CD4-positive, alpha-beta memory T cell (primary cell): ENCODE results near the gene TWF2. TPM values are rescaled to one million over a fixed set of nuclear protein-coding genes. Genes with fewer than 3 reads are reported as not detected.
"Not testable (repeated sequence)": the region's sequence is repeated elsewhere in the genome, so short reads cannot be mapped to it uniquely, and the experiment has no call there.

Experiments used
- CTCF ChIA-PET: fragments of 350-600 bp; sonication (Branson Sonifier 250); formaldehyde crosslinking; loops from one replicate; lab custom pipeline; 2021; ENCODE audit warnings: inconsistent platforms; ENCODE audit not compliant: partially characterized antibody; lab: Charles Lee
- POLR2A ChIA-PET: fragments of 350-600 bp; sonication (Branson Sonifier 250); formaldehyde crosslinking; loops from one replicate; lab custom pipeline; 2021; ENCODE audit not compliant: partially characterized antibody; lab: Charles Lee
- DNase-seq, 5 donors: peaks; one replicate each; pipeline versions ENCODE4 v3.0.0 to v3.0.0-alpha.2; 2020 to 2022; ENCODE audit warnings: mixed read lengths in 1 of 5
- H3K27ac ChIP-seq: one replicate; pipeline ENCODE4 v1.7.0; 2013; ENCODE audit warnings: low read depth, low read length
- H3K27me3 ChIP-seq: 2 replicates; pipeline ENCODE4 v1.7.0; 2013; ENCODE audit warnings: mild to moderate bottlenecking, low read length, moderate library complexity; ENCODE audit not compliant: insufficient read depth
- H3K36me3 ChIP-seq: 2 replicates; pipeline ENCODE4 v1.7.0; 2013; ENCODE audit warnings: mild to moderate bottlenecking, low read length, moderate library complexity; ENCODE audit not compliant: insufficient read depth
- H3K4me1 ChIP-seq: 2 replicates; pipeline ENCODE4 v1.7.0; 2013; ENCODE audit warnings: mild to moderate bottlenecking, low read length, moderate library complexity; ENCODE audit not compliant: insufficient read depth
- H3K4me3 ChIP-seq, 2 donors: one replicate each; pipeline ENCODE4 v1.7.0; 2013; ENCODE audit warnings: low read length in 2 of 2, mild to moderate bottlenecking in 1 of 2
- H3K9me3 ChIP-seq, 2 donors: one replicate each; pipeline ENCODE4 v1.7.0; 2013; ENCODE audit warnings: low read length in 2 of 2, control low read depth in 1 of 2; ENCODE audit not compliant: control insufficient read depth in 1 of 2
- H3K27ac Mint-ChIP-seq, 7 donors: one replicate each; pipeline ENCODE4 v1.8.0; 2020 to 2021; ENCODE audit warnings: mixed read lengths in 7 of 7, mild to moderate bottlenecking in 6 of 7, inconsistent platforms in 3 of 7, moderate library complexity in 3 of 7
- H3K27me3 Mint-ChIP-seq, 2 donors: one replicate each; pipeline ENCODE4 v1.8.0; 2020 to 2021; ENCODE audit warnings: mixed read lengths in 2 of 2
- H3K36me3 Mint-ChIP-seq, 2 donors: one replicate each; pipeline ENCODE4 v1.8.0; 2020 to 2021; ENCODE audit warnings: mixed read lengths in 2 of 2, inconsistent platforms in 1 of 2, mild to moderate bottlenecking in 1 of 2
- H3K4me1 Mint-ChIP-seq, 4 donors: one replicate each; pipeline ENCODE4 v1.8.0; 2020 to 2021; ENCODE audit warnings: mixed read lengths in 4 of 4, mild to moderate bottlenecking in 1 of 4
- H3K4me3 Mint-ChIP-seq, 8 donors: one replicate each; pipeline ENCODE4 v1.8.0; 2020 to 2021; ENCODE audit warnings: mixed read lengths in 8 of 8, mild to moderate bottlenecking in 7 of 8, moderate library complexity in 6 of 8, inconsistent platforms in 3 of 8
- H3K9me3 Mint-ChIP-seq, 8 donors: one replicate each; pipeline ENCODE4 v1.8.0; 2020 to 2021; ENCODE audit warnings: mixed read lengths in 8 of 8, mild to moderate bottlenecking in 5 of 8, inconsistent platforms in 3 of 8, moderate library complexity in 1 of 8
- intact Hi-C: fragments of 100-400 bp; cut with micrococcal nuclease; formaldehyde crosslinking; loops from one replicate; pipeline ENCODE4 v1.15.1; 2023
- polyA plus RNA-seq, 2 donors: library from polyadenylated mRNA; unstranded; fragments of 300-500 nt; fragmentation: Illumina TruSeq; gene quantifications; one replicate each; pipeline ENCODE4 v1.2.3, GENCODE V29; 2021
- total RNA-seq, 2 experiments: library from RNA; stranded (reverse); gene quantifications; one replicate each; pipeline ENCODE4 v1.2.3, GENCODE V29; 2021

TWF2 gene
- 10 to 100 TPM; 69.3 to 76.1 TPM for total RNA-seq
- polyA plus RNA-seq, result 100 to 1,000 TPM; 122 to 124 TPM

GRCh38 chr3:52238761-52239701 lies at the start of gene TWF2:
TSS of gene TWF2 (minus strand) at chr3:52239158. CDS start at chr3:52239016, 142 bp downstream.
- Mint-ChIP-seq H3K36me3 (peaks cover 0 to 20% of the 10 kb centered on the region in 2 donors), H3K27me3 (no peaks in the 10 kb centered on the region), H3K4me1 (peaks cover 43 to 92% (median 68%) of the 10 kb centered on the region in 4 donors), H3K9me3 (no peaks in the 10 kb centered on the region), H3K27ac (peak within 1 kb of the TSS; percentile 82 to 98 (median 95)), H3K4me3 (peak within 1 kb of the TSS; percentile 93 to 99 (median 98))
- peak within 1 kb of the TSS; percentile 83 to 93 for H3K4me3 ChIP-seq
- H3K27ac ChIP-seq, result peak within 1 kb of the TSS; percentile 92
- H3K27me3 ChIP-seq, result no peaks in the 10 kb centered on the region
- intact Hi-C loops, result loop anchor here (1.0 to 2.0 kb wide), 5 partner anchors 14 to 100 kb away; partner anchors contain the start of gene WDR82
- ChIA-PET CTCF (interaction anchor here (0.7 to 31.1 kb wide), 9 partner anchors 8 to 218 kb away, joined by 3 to 684 read pairs (median 9); partner anchors contain the start of genes GLYCTK, TLR9 and WDR82), POLR2A (interaction anchor here (1.0 to 38.1 kb wide), 18 partner anchors 9 to 209 kb away, joined by 3 to 1950 read pairs (median 10); partner anchors contain the start of genes GLYCTK, PPM1M, TLR9 and WDR82)
- peaks cover 14% of the 10 kb centered on the region for H3K36me3 ChIP-seq
- H3K9me3 ChIP-seq, result no peaks in the 10 kb centered on the region
- H3K4me1 ChIP-seq, result peaks cover 79% of the 10 kb centered on the region
- peak; percentile 88 to 93 (median 89) for DNase-seq

- peak overlapping the region; percentile 82 to 100 (median 100) for H3K27ac Mint-ChIP-seq
- H3K4me1 ChIP-seq, result peaks cover 39% of the 10 kb centered on the region
- POLR2A ChIA-PET, result interaction anchor here (1.0 to 37.2 kb wide), 13 partner anchors 8 to 293 kb away, joined by 3 to 1950 read pairs (median 10); partner anchors contain the start of genes DUSP7, PPM1M, RPL29 and TWF2
Observed at GRCh38 chr3:52288674-52289073, 49.7 kb upstream of the TWF2 start.

GRCh38 chr3:52286777-52287110 lies 47.8 kb upstream of the TWF2 start:
- Mint-ChIP-seq H3K4me3 (peak overlapping the region; percentile 99 to 100 (median 99)), H3K36me3 (peaks cover 10 to 26% of the 10 kb centered on the region in 2 donors), H3K27ac (peak overlapping the region; percentile 100), H3K27me3 (no peaks in the 10 kb centered on the region), H3K9me3 (no peaks in the 10 kb centered on the region), H3K4me1 (peaks cover 30 to 66% (median 42%) of the 10 kb centered on the region in 4 donors)
- peaks cover 58% of the 10 kb centered on the region for H3K4me1 ChIP-seq
- no peaks in the 10 kb centered on the region for H3K27me3 ChIP-seq
- no peaks in the 10 kb centered on the region for H3K9me3 ChIP-seq
- POLR2A ChIA-PET, result interaction anchor here (0.9 to 37.2 kb wide), 10 partner anchors 9 to 230 kb away, joined by 3 to 1950 read pairs (median 10); partner anchors contain the start of genes DUSP7, PPM1M, TWF2 and WDR82
- CTCF ChIA-PET, result interaction anchor here (1.8 to 32.2 kb wide), 4 partner anchors 9 to 66 kb away, joined by 5 to 684 read pairs (median 20); partner anchors contain the start of genes PPM1M, TWF2 and WDR82
- intact Hi-C loops, result no loop called here
- peak overlapping the region; percentile 83 to 95 for H3K4me3 ChIP-seq
- peak overlapping the region; percentile 96 for H3K27ac ChIP-seq
- DNase-seq, result no peak
- H3K36me3 ChIP-seq, result peaks cover 12% of the 10 kb centered on the region

More at GRCh38 chr3:52288674-52289073, 49.7 kb upstream of the TWF2 start:
- intact Hi-C loops, result loop anchor here (1.0 kb wide), 2 partner anchors 10 to 159 kb away; partner anchors contain the start of gene WDR82
- Histone ChIP-seq H3K36me3 (peaks cover 19% of the 10 kb centered on the region), H3K27me3 (no peaks in the 10 kb centered on the region), H3K27ac (peak overlapping the region; percentile 96), H3K4me3 (peak overlapping the region in 1 of 2 donors; percentile 95), H3K9me3 (no peaks in the 10 kb centered on the region)
- peaks cover 19 to 48% (median 28%) of the 10 kb centered on the region in 4 donors for H3K4me1 Mint-ChIP-seq
- peak overlapping the region; percentile 99 to 100 (median 99) for H3K4me3 Mint-ChIP-seq
- CTCF ChIA-PET, result interaction anchor here (1.3 to 32.2 kb wide), 7 partner anchors 11 to 68 kb away, joined by 3 to 684 read pairs (median 17); partner anchors contain the start of genes PPM1M, TWF2 and WDR82
- H3K27me3 Mint-ChIP-seq, result no peaks in the 10 kb centered on the region
- no peaks in the 10 kb centered on the region for H3K9me3 Mint-ChIP-seq
- no peak for DNase-seq
- peaks cover 16 to 37% of the 10 kb centered on the region in 2 donors for H3K36me3 Mint-ChIP-seq

- H3K9me3 ChIP-seq, DNase-seq, H3K27me3 Mint-ChIP-seq, intact Hi-C loops, H3K27ac ChIP-seq, H3K4me3 Mint-ChIP-seq, H3K9me3 Mint-ChIP-seq, H3K36me3 ChIP-seq, H3K4me3 ChIP-seq, H3K27me3 ChIP-seq: not testable (repeated sequence)
- POLR2A ChIA-PET, result interaction anchor here (1.5 to 37.2 kb wide), 4 partner anchors 10 to 63 kb away, joined by 5 to 1950 read pairs (median 110); partner anchors contain the start of genes PPM1M, TLR9 and TWF2
- peaks cover 3 to 21% of the 10 kb centered on the region in 2 donors for H3K36me3 Mint-ChIP-seq
- H3K4me1 ChIP-seq, result peaks cover 66% of the 10 kb centered on the region
- CTCF ChIA-PET, result interaction anchor here (1.2 to 32.2 kb wide), 3 partner anchors 42 to 64 kb away, joined by 5 to 684 read pairs (median 10); partner anchors contain the start of genes PPM1M and TWF2
- peak overlapping the region in 5 of 7 donors; percentile 57 to 96 (median 77) for H3K27ac Mint-ChIP-seq
- peaks cover 38 to 77% (median 50%) of the 10 kb centered on the region in 4 donors for H3K4me1 Mint-ChIP-seq
Observed at GRCh38 chr3:52284051-52284450, 45.1 kb upstream of the TWF2 start.

- H3K27me3 ChIP-seq, result no peaks in the 10 kb centered on the region
- peak overlapping the region; percentile 50 to 96 (median 74) for H3K27ac Mint-ChIP-seq
- H3K4me1 ChIP-seq, result peaks cover 61% of the 10 kb centered on the region
- peaks cover 6 to 21% of the 10 kb centered on the region in 2 donors for H3K36me3 Mint-ChIP-seq
- H3K9me3 Mint-ChIP-seq, result no peaks in the 10 kb centered on the region
- H3K9me3 ChIP-seq, result no peaks in the 10 kb centered on the region
- H3K4me3 ChIP-seq, result no peak overlapping the region
- H3K27me3 Mint-ChIP-seq, result no peaks in the 10 kb centered on the region
- ChIA-PET POLR2A (interaction anchor here (1.5 to 37.2 kb wide), 5 partner anchors 9 to 62 kb away, joined by 5 to 1950 read pairs (median 63); partner anchors contain the start of genes PPM1M, TLR9 and TWF2), CTCF (interaction anchor here (1.2 to 32.2 kb wide), 3 partner anchors 42 to 63 kb away, joined by 5 to 684 read pairs (median 10); partner anchors contain the start of genes PPM1M and TWF2)
- H3K36me3 ChIP-seq, result no peaks in the 10 kb centered on the region
- no peak for DNase-seq
- intact Hi-C loops, result no loop called here
- peak overlapping the region in 4 of 8 donors; percentile 27 to 57 (median 42) for H3K4me3 Mint-ChIP-seq
- H3K27ac ChIP-seq, result peak overlapping the region; percentile 23
- peaks cover 34 to 77% (median 44%) of the 10 kb centered on the region in 4 donors for H3K4me1 Mint-ChIP-seq
Observed at GRCh38 chr3:52283306-52283705, 44.3 kb upstream of the TWF2 start.
